Vagina (tissue), 2 donors: ENCODE results near the gene ZNF407.

ENCODE experiments used
- POLR2A ChIP-seq, 2 donors: fragments of 450-650 bp; IDR thresholded peaks; one replicate each; pipeline ENCODE4 v1.6.1; 2017; ENCODE audit warnings: antibody characterized with exemption in 2 of 2, mild to moderate bottlenecking in 2 of 2, moderate library complexity in 2 of 2
- TF ChIP-seq, protein P1 (sequence below), 3 experiments: fragments of 450-650 bp in 2 of 3; fragments of 200-600 bp in 1 of 3; sonication (generic) in 1 of 3; IDR thresholded peaks; one replicate each; pipeline ENCODE4 v1.5.1; 2017 to 2019; ENCODE audit warnings: antibody characterized with exemption in 3 of 3, mild to moderate bottlenecking in 2 of 3, moderate library complexity in 2 of 3

DNA sequence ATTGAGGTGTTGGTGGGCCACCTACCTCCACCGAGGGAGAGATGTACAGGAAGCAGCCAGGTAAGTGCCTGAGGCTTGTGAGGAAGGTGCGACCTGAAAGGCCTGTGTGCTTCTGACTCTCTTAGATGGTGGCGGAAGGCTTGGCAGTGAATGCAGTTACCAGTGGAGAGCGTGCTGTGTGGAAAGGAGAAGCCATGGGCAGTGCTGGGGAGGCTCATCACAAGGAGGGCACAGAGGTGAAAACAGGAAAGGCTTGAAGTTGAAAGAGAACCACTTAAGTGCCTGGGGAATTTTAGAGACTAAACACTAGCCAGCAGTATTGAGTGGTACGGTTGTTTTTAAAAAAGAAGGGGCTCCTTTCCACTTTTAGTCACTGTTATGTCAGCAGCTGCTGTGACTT, 130.9 kb downstream of the ZNF407 start:
- TF ChIP-seq, protein P1, sequence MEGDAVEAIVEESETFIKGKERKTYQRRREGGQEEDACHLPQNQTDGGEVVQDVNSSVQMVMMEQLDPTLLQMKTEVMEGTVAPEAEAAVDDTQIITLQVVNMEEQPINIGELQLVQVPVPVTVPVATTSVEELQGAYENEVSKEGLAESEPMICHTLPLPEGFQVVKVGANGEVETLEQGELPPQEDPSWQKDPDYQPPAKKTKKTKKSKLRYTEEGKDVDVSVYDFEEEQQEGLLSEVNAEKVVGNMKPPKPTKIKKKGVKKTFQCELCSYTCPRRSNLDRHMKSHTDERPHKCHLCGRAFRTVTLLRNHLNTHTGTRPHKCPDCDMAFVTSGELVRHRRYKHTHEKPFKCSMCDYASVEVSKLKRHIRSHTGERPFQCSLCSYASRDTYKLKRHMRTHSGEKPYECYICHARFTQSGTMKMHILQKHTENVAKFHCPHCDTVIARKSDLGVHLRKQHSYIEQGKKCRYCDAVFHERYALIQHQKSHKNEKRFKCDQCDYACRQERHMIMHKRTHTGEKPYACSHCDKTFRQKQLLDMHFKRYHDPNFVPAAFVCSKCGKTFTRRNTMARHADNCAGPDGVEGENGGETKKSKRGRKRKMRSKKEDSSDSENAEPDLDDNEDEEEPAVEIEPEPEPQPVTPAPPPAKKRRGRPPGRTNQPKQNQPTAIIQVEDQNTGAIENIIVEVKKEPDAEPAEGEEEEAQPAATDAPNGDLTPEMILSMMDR (IDR thresholded peaks at IDR 0.05) = no peak
- TF ChIP-seq POLR2A (IDR thresholded peaks at IDR 0.05) = no peak
